Mesenchymal stem cell (in vitro differentiated cells and primary cell): ENCODE measurements around the gene USP3.

Experiments used
- DNase-seq: peaks from one replicate; pipeline ENCODE4 v3.0.0-alpha.2; 2013
- H2AFZ ChIP-seq: one replicate; pipeline ENCODE4 v1.6.1; 2013; ENCODE audit warnings: low read depth, mild to moderate bottlenecking, control low read depth, inconsistent platforms, low read length, moderate library complexity
- H2AK5ac ChIP-seq: 2 replicates; pipeline ENCODE4 v1.6.1; 2013; ENCODE audit warnings: low read length, moderate library complexity, mild to moderate bottlenecking, inconsistent platforms; ENCODE audit not compliant: severe bottlenecking
- H2BK120ac ChIP-seq: one replicate; pipeline ENCODE4 v1.6.1; 2013; ENCODE audit warnings: low read depth, mild to moderate bottlenecking, inconsistent platforms, low read length, moderate library complexity
- H2BK12ac ChIP-seq, 2 experiments: one replicate each; pipeline ENCODE4 v1.6.1; 2013; ENCODE audit warnings: inconsistent platforms in 2 of 2, low read length in 2 of 2, mild to moderate bottlenecking in 2 of 2, moderate library complexity in 2 of 2, control low read depth in 1 of 2
- H2BK15ac ChIP-seq: one replicate; pipeline ENCODE4 v1.6.1; 2013; ENCODE audit warnings: mild to moderate bottlenecking, low read depth, inconsistent platforms; ENCODE audit not compliant: poor library complexity, severe bottlenecking
- H2BK5ac ChIP-seq: 2 replicates; pipeline ENCODE4 v1.6.1; 2013; ENCODE audit warnings: low read depth, mild to moderate bottlenecking, low read length, control low read depth, inconsistent platforms; ENCODE audit not compliant: poor library complexity, severe bottlenecking
- H3K14ac ChIP-seq, 2 experiments: one replicate each; pipeline ENCODE4 v1.6.1; 2013; ENCODE audit warnings: inconsistent platforms in 2 of 2, low read length in 2 of 2, control low read depth in 1 of 2, mild to moderate bottlenecking in 1 of 2, moderate library complexity in 1 of 2
- H3K18ac ChIP-seq, 2 experiments: one replicate each; pipeline ENCODE4 v1.6.1; 2013; ENCODE audit warnings: inconsistent platforms in 2 of 2, low read length in 2 of 2, control low read depth in 1 of 2, low read depth in 1 of 2, mild to moderate bottlenecking in 1 of 2
- H3K23ac ChIP-seq, 2 experiments: one replicate each; pipeline ENCODE4 v1.6.1; 2013; ENCODE audit warnings: inconsistent platforms in 2 of 2, low read length in 2 of 2, mild to moderate bottlenecking in 2 of 2, moderate library complexity in 2 of 2, control low read depth in 1 of 2
- H3K27ac ChIP-seq: 2 replicates; pipeline ENCODE4 v1.5.1; 2013; ENCODE audit warnings: mild to moderate bottlenecking, moderate library complexity, low read length, control low read depth, inconsistent platforms; ENCODE audit not compliant: poor library complexity, severe bottlenecking
- H3K27me3 ChIP-seq, 2 experiments: 2 replicates each; pipeline versions ENCODE4 v1.6.1 to v1.7.0; 2013; ENCODE audit warnings: low read length in 2 of 2, mild to moderate bottlenecking in 2 of 2, moderate library complexity in 2 of 2, control low read depth in 1 of 2, inconsistent platforms in 1 of 2; ENCODE audit not compliant: control insufficient read depth in 1 of 2, insufficient read depth in 1 of 2
- H3K36me3 ChIP-seq, 2 experiments: 2 replicates each; pipeline versions ENCODE4 v1.6.1 to v1.7.0; 2013; ENCODE audit warnings: low read length in 2 of 2, control low read depth in 1 of 2, inconsistent platforms in 1 of 2, low read depth in 1 of 2, mild to moderate bottlenecking in 1 of 2; ENCODE audit not compliant: insufficient read depth in 2 of 2, control insufficient read depth in 1 of 2
- H3K4ac ChIP-seq, 2 experiments: one replicate each; pipeline ENCODE4 v1.6.1; 2013; ENCODE audit warnings: inconsistent platforms in 2 of 2, low read length in 2 of 2, mild to moderate bottlenecking in 2 of 2, moderate library complexity in 2 of 2, control low read depth in 1 of 2, low read depth in 1 of 2
- H3K4me1 ChIP-seq: 2 replicates; pipeline ENCODE4 v1.6.1; 2013; ENCODE audit warnings: low read depth, low read length, control low read depth; ENCODE audit not compliant: control insufficient read depth, insufficient read depth
- H3K4me2 ChIP-seq: 2 replicates; pipeline ENCODE4 v1.6.1; 2013; ENCODE audit warnings: low read length, mild to moderate bottlenecking, inconsistent platforms; ENCODE audit not compliant: poor library complexity, severe bottlenecking
- H3K4me3 ChIP-seq, 2 experiments: 2 replicates each; pipeline versions ENCODE4 v1.5.1 to v1.7.0; 2013; ENCODE audit warnings: low read length in 2 of 2, mild to moderate bottlenecking in 2 of 2, control low read depth in 1 of 2, low read depth in 1 of 2; ENCODE audit not compliant: insufficient read depth in 1 of 2
- H3K79me1 ChIP-seq: replicated peaks from 2 replicates; pipeline ENCODE4 v1.6.1; 2013; ENCODE audit warnings: mild to moderate bottlenecking, control low read depth, low read length, inconsistent platforms; ENCODE audit not compliant: poor library complexity, severe bottlenecking
- H3K9ac ChIP-seq: 2 replicates; pipeline ENCODE4 v1.7.0; 2013; ENCODE audit warnings: mild to moderate bottlenecking, low read length, moderate library complexity
- H3K9me3 ChIP-seq: 2 replicates; pipeline ENCODE4 v1.7.0; 2013; ENCODE audit warnings: mild to moderate bottlenecking, low read length; ENCODE audit not compliant: control insufficient read depth
- H4K8ac ChIP-seq: one replicate; pipeline ENCODE4 v1.6.1; 2013; ENCODE audit warnings: inconsistent platforms, mild to moderate bottlenecking, low read length, moderate library complexity
- H4K91ac ChIP-seq: one replicate; pipeline ENCODE4 v1.6.1; 2013; ENCODE audit warnings: mild to moderate bottlenecking, low read length, inconsistent platforms
- WGBS: methylation state at CpG from one replicate; pipeline ENCODE4 v1.1.7; 2013; ENCODE audit warnings: mixed read lengths; 5-methylcytosine and 5-hydroxymethylcytosine counted together

Gene USP3

GRCh38 chr15:63507878-63508818, 3.8 kb downstream of the USP3 start:
- H3K79me1 ChIP-seq = no peaks in the 10 kb centered on the region
- no peak overlapping the region for H2AFZ ChIP-seq
- no peaks in the 10 kb centered on the region for H3K9me3 ChIP-seq
- no peaks in the 10 kb centered on the region for H3K27me3 ChIP-seq
- H4K8ac ChIP-seq = no peak overlapping the region
- no peak overlapping the region for H2BK120ac ChIP-seq
- H3K14ac ChIP-seq = no peak overlapping the region
- DNase-seq = no peak
- no peaks in the 10 kb centered on the region for H3K36me3 ChIP-seq
- no peak overlapping the region for H3K23ac ChIP-seq
- no peak overlapping the region for H2BK12ac ChIP-seq
- no peak overlapping the region for H3K18ac ChIP-seq
- H2BK15ac ChIP-seq = no peak overlapping the region
- 68% methylated on average over 2 of the region's 2 CpGs for WGBS
- H3K9ac ChIP-seq = peak overlapping the region; percentile 7
- no peak overlapping the region for H3K4me3 ChIP-seq
- no peak overlapping the region for H4K91ac ChIP-seq
- H3K4me2 ChIP-seq = no peak overlapping the region
- H2BK5ac ChIP-seq = no peak overlapping the region
- H3K4me1 ChIP-seq = peaks cover 2% of the 10 kb centered on the region
- no peak overlapping the region for H2AK5ac ChIP-seq
- H3K4ac ChIP-seq = no peak overlapping the region
- no peak overlapping the region for H3K27ac ChIP-seq

- Histone ChIP-seq H2BK12ac (no peak overlapping the region), H2AFZ (no peak overlapping the region), H3K4me1 (no peaks in the 10 kb centered on the region), H3K27ac (peak overlapping the region; percentile 18), H3K23ac (no peak overlapping the region), H3K4me3 (peak overlapping the region in 1 of 2 experiments; percentile 13), H2BK5ac (no peak overlapping the region), H3K36me3 (no peaks in the 10 kb centered on the region), H3K9me3 (no peaks in the 10 kb centered on the region), H4K91ac (no peak overlapping the region), H2AK5ac (no peak overlapping the region), H2BK15ac (no peak overlapping the region), H3K79me1 (no peaks in the 10 kb centered on the region), H3K27me3 (no peaks in the 10 kb centered on the region), H3K4me2 (no peak overlapping the region), H3K4ac (no peak overlapping the region), H3K18ac (no peak overlapping the region), H3K9ac (peak overlapping the region; percentile 63), H3K14ac (no peak overlapping the region), H2BK120ac (no peak overlapping the region), H4K8ac (no peak overlapping the region)
- 69% methylated on average over 3 of the region's 6 CpGs for WGBS
- no peak for DNase-seq
Observed at GRCh38 chr15:63509056-63509954, 4.9 kb downstream of the USP3 start.

- H3K79me1 ChIP-seq = no peaks in the 10 kb centered on the region
- H3K27ac ChIP-seq = peak overlapping the region; percentile 18
- no peak overlapping the region for H3K4ac ChIP-seq
- H3K4me2 ChIP-seq = no peak overlapping the region
- H3K9me3 ChIP-seq = no peaks in the 10 kb centered on the region
- H3K23ac ChIP-seq = no peak overlapping the region
- peak overlapping the region; percentile 63 for H3K9ac ChIP-seq
- H2BK120ac ChIP-seq = no peak overlapping the region
- peak; percentile 42 for DNase-seq
- peak overlapping the region in 1 of 2 experiments; percentile 58 for H3K4me3 ChIP-seq
- H2AK5ac ChIP-seq = no peak overlapping the region
- no peak overlapping the region for H4K91ac ChIP-seq
- peaks cover under 1% of the 10 kb centered on the region for H3K4me1 ChIP-seq
- no peak overlapping the region for H3K14ac ChIP-seq
- no peak overlapping the region for H4K8ac ChIP-seq
- no peak overlapping the region for H2BK15ac ChIP-seq
- H3K27me3 ChIP-seq = no peaks in the 10 kb centered on the region
- no peak overlapping the region for H2BK12ac ChIP-seq
- H2BK5ac ChIP-seq = no peak overlapping the region
- no peak overlapping the region for H3K18ac ChIP-seq
- H2AFZ ChIP-seq = no peak overlapping the region
- no peaks in the 10 kb centered on the region for H3K36me3 ChIP-seq
- 66% methylated on average over 2 of the region's 5 CpGs for WGBS
Observed at GRCh38 chr15:63509955-63510940, 5.9 kb downstream of the USP3 start.
